ENCODE measurements around the gene STKLD1. TPM values are rescaled to one million over a fixed set of nuclear protein-coding genes. Genes with fewer than 3 reads are reported as not detected.
"Not testable (repeated sequence)": the region's sequence is repeated elsewhere in the genome, so short reads cannot be mapped to it uniquely, and the experiment has no call there.

Gene STKLD1
- polyA plus RNA-seq = 1 to 10 TPM in 3 of 4 donors, under 1 TPM in 1; 0.79 to 8.1 (median 3.0) TPM
- long read RNA-seq, donor 1, partial matches to known transcripts = 61 of 78 reads
- long read RNA-seq, donor 1, other reads (novel, unspliced or antisense) = 14 of 78 reads
- long read RNA-seq, donor 2 = 0 reads
- long read RNA-seq, donor 3, partial matches to known transcripts = 0 of 1 reads
- long read RNA-seq, donor 3, other reads (novel, unspliced or antisense) = 0 of 1 reads
- long read RNA-seq, donor 4 = 0 reads
- long read RNA-seq, donor 5 = 0 reads
- long read RNA-seq, donor 6 = 0 reads
- long read RNA-seq, donor 7 = 0 reads
- long read RNA-seq, donor 8 = 0 reads
- long read RNA-seq, donor 9 = 0 reads
- long read RNA-seq, donor 10 = 0 reads

DNA sequence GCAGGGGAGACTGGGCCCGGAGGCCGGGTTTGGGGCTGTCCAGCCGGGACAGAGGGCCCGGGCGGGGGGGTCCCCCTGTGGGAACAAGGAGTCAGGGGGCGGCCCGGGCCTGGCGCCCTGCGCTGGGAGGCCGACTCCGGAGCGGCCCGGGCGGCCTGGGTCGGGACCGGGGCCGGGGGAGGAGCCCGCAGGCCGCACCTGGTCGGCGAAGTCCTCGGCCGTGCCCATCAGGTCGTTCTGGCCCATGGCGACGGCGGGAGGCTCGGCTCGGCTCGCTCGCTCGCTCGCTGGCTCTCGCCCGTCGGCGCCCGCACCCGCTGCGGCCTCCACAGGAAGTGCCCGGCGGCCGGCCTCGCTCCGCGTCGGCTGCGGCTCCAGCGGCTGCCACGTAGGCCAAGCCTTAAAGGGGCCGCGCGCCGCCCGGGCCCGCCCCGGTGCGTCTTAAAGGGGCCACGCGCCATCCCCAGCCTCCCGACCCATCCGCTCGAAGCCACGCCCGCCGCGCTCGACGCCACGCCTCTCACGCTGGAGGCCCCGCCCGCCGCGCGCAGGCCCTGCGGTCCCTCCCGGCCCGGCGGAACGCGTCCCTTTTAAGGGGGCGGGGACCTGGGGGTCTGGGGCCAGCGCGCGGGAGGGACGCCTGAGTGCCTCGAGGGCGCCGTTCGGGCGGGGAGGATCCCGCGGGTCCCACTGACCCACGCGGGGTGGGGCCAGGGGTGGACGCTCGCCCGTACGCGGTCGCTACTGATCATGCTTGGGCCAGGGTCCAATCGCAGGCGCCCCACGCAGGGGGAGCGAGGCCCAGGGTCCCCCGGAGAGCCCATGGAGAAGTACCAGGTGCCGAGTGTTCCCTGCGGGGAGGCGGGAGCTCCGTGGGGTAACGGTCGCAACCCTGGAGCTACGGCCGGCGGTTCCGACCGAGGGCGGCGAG, at the start of gene STKLD1, which contains the start of gene SURF4:
TSS of gene STKLD1 (plus strand) at position 643 of the 931 bp plus-strand sequence. CDS start at position 751, 108 bp downstream.
TSS of gene SURF4 (minus strand) at position 337 of the 931 bp plus-strand sequence. CDS start at position 246, 91 bp downstream.
- peak within 1 kb of the TSS; percentile 92 to 100 (median 96) for H3K4me3 ChIP-seq (ENCODE audit: low read depth in 1 of 3, low read length in 3 of 3)
- H3K9me3 ChIP-seq (ENCODE audit: control insufficient read depth in 2 of 2, insufficient read depth in 1 of 2, low read depth in 1 of 2, low read length in 1 of 2) = peaks cover 0 to 7% of the 10 kb centered on the region in 2 donors
- DNase-seq (peak; percentile 96 to 99), FAIRE-seq (no peak)
- 0 to 1% (median 0%) methylated on average over 69 to 120 of the region's 120 CpGs for WGBS, 3 donors
- H3K27me3 ChIP-seq (ENCODE audit: control insufficient read depth in 3 of 3, insufficient read depth in 3 of 3, low read length in 3 of 3) = no peaks in the 10 kb centered on the region
- H3K27ac ChIP-seq (ENCODE audit: low read depth in 1 of 3, low read length in 2 of 3) = peak within 1 kb of the TSS; percentile 99 to 100 (median 99)
- peaks cover 0 to 26% (median 5%) of the 10 kb centered on the region in 3 donors for H3K36me3 ChIP-seq (ENCODE audit: control insufficient read depth in 3 of 3, insufficient read depth in 2 of 3, low read depth in 1 of 3, low read length in 3 of 3)
- H3K4me1 ChIP-seq (ENCODE audit: control insufficient read depth in 3 of 3, insufficient read depth in 2 of 3, low read depth in 1 of 3, low read length in 2 of 3) = peaks cover 15 to 40% (median 17%) of the 10 kb centered on the region in 3 donors

DNA sequence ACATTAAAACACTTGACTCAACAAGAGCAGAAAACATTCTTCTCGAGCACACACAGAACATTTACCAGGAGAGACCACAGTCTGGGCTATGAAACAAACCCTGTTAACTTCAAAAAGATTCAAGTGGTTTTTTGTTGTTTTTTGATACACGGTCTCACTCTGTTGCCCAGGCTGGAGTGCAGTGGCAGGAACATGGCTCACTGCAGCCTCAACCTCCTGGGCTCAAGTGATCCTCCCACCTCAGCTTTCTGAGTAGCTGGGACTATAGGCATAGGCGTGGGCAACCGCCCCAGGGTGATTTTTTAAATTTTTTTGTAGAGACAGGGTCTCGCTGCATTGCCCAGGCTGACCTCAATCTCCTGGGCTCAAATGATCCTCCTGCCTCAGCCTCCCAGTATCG, 49.1 kb upstream of the STKLD1 start:
- peaks cover 0 to 26% of the 10 kb centered on the region in 2 donors for H3K9me3 ChIP-seq (ENCODE audit: control insufficient read depth in 2 of 2, insufficient read depth in 1 of 2, low read depth in 1 of 2, low read length in 1 of 2)
- H3K36me3 ChIP-seq (ENCODE audit: control insufficient read depth in 3 of 3, insufficient read depth in 2 of 3, low read depth in 1 of 3, low read length in 3 of 3) = peaks cover 9 to 20% (median 10%) of the 10 kb centered on the region in 3 donors
- H3K27me3 ChIP-seq (ENCODE audit: control insufficient read depth in 3 of 3, insufficient read depth in 3 of 3, low read length in 3 of 3); H3K27ac ChIP-seq (ENCODE audit: low read depth in 1 of 3, low read length in 2 of 3); H3K4me3 ChIP-seq (ENCODE audit: low read depth in 1 of 3, low read length in 3 of 3); DNase-seq; FAIRE-seq; H3K4me1 ChIP-seq (ENCODE audit: control insufficient read depth in 3 of 3, insufficient read depth in 2 of 3, low read depth in 1 of 3, low read length in 2 of 3): not testable (repeated sequence)
- WGBS, 3 donors = 90 to 93% (median 91%) methylated on average over 6 of the region's 6 CpGs

DNA sequence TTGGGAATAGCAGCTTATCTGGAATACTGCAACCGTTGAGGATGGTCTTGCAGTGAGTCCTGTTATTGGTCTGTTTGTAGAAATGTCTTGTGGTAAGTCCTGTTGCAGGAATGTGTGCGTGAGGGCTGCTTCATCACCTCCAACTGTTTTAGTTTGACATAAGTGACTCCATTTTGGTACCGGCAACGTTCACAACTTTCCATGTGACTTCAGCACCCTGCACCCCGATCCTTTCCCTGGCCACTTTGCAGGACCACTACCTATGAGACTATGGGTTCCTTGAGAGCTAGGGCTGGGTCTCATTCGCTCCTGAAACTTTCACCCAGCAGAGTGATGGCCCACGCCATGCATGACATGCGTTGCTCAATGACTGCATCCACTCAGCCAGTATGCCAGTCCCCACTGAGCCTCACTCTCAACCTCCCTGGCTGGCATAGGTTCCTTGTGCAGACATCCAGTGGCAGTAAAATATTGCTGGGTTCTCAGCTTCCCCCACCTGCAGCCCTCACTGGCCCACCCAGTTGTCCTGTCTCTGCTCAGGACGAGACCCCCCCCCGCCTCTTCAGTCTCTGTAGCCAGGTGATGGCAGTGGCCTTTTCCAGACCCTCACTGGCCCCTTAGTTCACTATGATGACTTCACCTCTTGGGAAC, 48.2 kb upstream of the STKLD1 start:
- H3K4me1 ChIP-seq (ENCODE audit: control insufficient read depth in 3 of 3, insufficient read depth in 2 of 3, low read depth in 1 of 3, low read length in 2 of 3) = peaks cover 0 to under 1% (median 0%) of the 10 kb centered on the region in 3 donors
- WGBS, 3 donors = 91 to 98% (median 97%) methylated on average over 10 of the region's 10 CpGs

GRCh38 chr9:133329306-133330156, 46.6 kb upstream of the STKLD1 start:
- H3K27ac ChIP-seq (ENCODE audit: low read depth in 1 of 3, low read length in 2 of 3); FAIRE-seq; H3K27me3 ChIP-seq (ENCODE audit: control insufficient read depth in 3 of 3, insufficient read depth in 3 of 3, low read length in 3 of 3); H3K4me3 ChIP-seq (ENCODE audit: low read depth in 1 of 3, low read length in 3 of 3): not testable (repeated sequence)
- DNase-seq = peak; percentile 36 to 67
- 45 to 57% (median 57%) methylated on average over 20 to 21 of the region's 21 CpGs for WGBS, 3 donors
- Histone ChIP-seq H3K4me1 (ENCODE audit: control insufficient read depth in 3 of 3, insufficient read depth in 2 of 3, low read depth in 1 of 3, low read length in 2 of 3) (peaks cover 0 to 15% (median 6%) of the 10 kb centered on the region in 3 donors), H3K36me3 (ENCODE audit: control insufficient read depth in 3 of 3, insufficient read depth in 2 of 3, low read depth in 1 of 3, low read length in 3 of 3) (peaks cover 19 to 45% (median 23%) of the 10 kb centered on the region in 3 donors), H3K9me3 (ENCODE audit: control insufficient read depth in 2 of 2, insufficient read depth in 1 of 2, low read depth in 1 of 2, low read length in 1 of 2) (peaks cover 0 to 19% of the 10 kb centered on the region in 2 donors)

More for the DNA sequence above, 48.2 kb upstream of the STKLD1 start:
- FAIRE-seq = no peak
- peaks cover 15 to 29% (median 19%) of the 10 kb centered on the region in 3 donors for H3K36me3 ChIP-seq (ENCODE audit: control insufficient read depth in 3 of 3, insufficient read depth in 2 of 3, low read depth in 1 of 3, low read length in 3 of 3)
- DNase-seq = no peak
- no peaks in the 10 kb centered on the region for H3K27me3 ChIP-seq (ENCODE audit: control insufficient read depth in 3 of 3, insufficient read depth in 3 of 3, low read length in 3 of 3)
- peaks cover 0 to 26% of the 10 kb centered on the region in 2 donors for H3K9me3 ChIP-seq (ENCODE audit: control insufficient read depth in 2 of 2, insufficient read depth in 1 of 2, low read depth in 1 of 2, low read length in 1 of 2)
- no peak overlapping the region for H3K27ac ChIP-seq (ENCODE audit: low read depth in 1 of 3, low read length in 2 of 3)
- no peak overlapping the region for H3K4me3 ChIP-seq (ENCODE audit: low read depth in 1 of 3, low read length in 3 of 3)

DNA sequence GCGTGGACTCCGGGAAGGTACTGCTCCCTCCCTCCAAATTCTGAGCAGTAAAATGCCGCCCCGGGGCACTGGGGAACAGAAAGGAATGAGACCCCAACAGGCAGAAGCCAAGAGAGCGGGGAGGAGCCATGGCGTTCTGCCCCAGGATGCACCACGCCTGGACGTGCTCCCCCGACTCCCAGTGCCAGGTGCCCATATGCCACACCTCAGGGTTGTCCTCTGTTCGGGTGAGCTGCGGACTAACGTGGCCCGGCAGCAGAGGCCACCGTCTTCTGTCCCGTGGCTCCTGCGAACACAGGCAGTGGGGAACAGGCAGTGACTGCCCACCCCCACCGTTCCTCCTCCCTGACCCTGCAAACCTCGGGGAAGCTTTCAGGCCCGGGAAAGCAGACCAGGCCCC, 44.9 kb upstream of the STKLD1 start:
- H3K27ac ChIP-seq (ENCODE audit: low read depth in 1 of 3, low read length in 2 of 3) = no peak overlapping the region
- WGBS, 3 donors = 57 to 77% (median 66%) methylated on average over 19 of the region's 19 CpGs
- DNase-seq (no peak), FAIRE-seq (no peak)
- H3K4me3 ChIP-seq (ENCODE audit: low read depth in 1 of 3, low read length in 3 of 3) = no peak overlapping the region
- H3K4me1 ChIP-seq (ENCODE audit: control insufficient read depth in 3 of 3, insufficient read depth in 2 of 3, low read depth in 1 of 3, low read length in 2 of 3) = peaks cover 3 to 20% (median 6%) of the 10 kb centered on the region in 3 donors
- no peaks in the 10 kb centered on the region for H3K27me3 ChIP-seq (ENCODE audit: control insufficient read depth in 3 of 3, insufficient read depth in 3 of 3, low read length in 3 of 3)
- H3K36me3 ChIP-seq (ENCODE audit: control insufficient read depth in 3 of 3, insufficient read depth in 2 of 3, low read depth in 1 of 3, low read length in 3 of 3) = peaks cover 19 to 48% (median 23%) of the 10 kb centered on the region in 3 donors
- H3K9me3 ChIP-seq (ENCODE audit: control insufficient read depth in 2 of 2, insufficient read depth in 1 of 2, low read depth in 1 of 2, low read length in 1 of 2) = peaks cover 0 to 14% of the 10 kb centered on the region in 2 donors

DNA sequence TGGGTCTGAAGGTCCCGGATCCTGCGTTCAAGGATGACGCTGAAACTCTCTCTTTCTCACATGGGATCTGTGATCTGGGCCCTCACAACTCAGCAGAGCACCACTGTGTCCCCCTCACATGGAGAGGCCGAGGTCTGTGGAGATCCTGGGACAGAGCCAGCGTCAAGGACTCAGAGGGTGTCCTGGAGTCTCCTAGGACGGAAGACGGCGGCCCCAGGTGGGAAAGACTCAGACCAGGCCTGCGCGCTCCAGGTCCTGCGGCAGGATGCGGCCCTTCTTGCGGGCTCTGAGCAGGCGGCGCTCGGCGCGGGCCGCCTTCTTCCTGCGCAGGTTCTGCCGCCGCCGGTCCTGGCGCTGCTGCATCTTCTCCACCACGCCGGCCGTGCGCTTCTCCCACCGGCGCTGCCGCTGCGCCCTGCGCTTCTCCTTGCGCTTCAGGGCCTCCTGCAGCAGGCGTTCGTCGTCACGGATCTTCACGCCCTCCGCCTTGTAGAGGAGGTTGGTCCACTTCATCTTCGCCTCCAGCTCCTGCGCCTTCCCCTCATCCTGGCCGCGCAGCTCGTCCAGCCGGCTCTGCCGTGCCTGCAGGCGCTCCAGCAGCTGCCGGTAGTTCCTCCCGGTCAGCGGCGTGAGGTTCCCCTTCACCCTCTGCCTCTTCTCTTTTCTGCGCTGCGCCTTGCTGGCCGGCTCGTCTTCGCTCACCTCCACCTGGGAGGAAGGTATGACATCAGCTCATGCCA, 44.4 kb upstream of the STKLD1 start:
- H3K27ac ChIP-seq (ENCODE audit: low read depth in 1 of 3, low read length in 2 of 3) = no peak overlapping the region
- H3K4me3 ChIP-seq (ENCODE audit: low read depth in 1 of 3, low read length in 3 of 3) = no peak overlapping the region
- FAIRE-seq (no peak), DNase-seq (no peak)
- H3K27me3 ChIP-seq (ENCODE audit: control insufficient read depth in 3 of 3, insufficient read depth in 3 of 3, low read length in 3 of 3) = no peaks in the 10 kb centered on the region
- peaks cover 3 to 20% (median 6%) of the 10 kb centered on the region in 3 donors for H3K4me1 ChIP-seq (ENCODE audit: control insufficient read depth in 3 of 3, insufficient read depth in 2 of 3, low read depth in 1 of 3, low read length in 2 of 3)
- H3K36me3 ChIP-seq (ENCODE audit: control insufficient read depth in 3 of 3, insufficient read depth in 2 of 3, low read depth in 1 of 3, low read length in 3 of 3) = peaks cover 19 to 48% (median 23%) of the 10 kb centered on the region in 3 donors
- H3K9me3 ChIP-seq (ENCODE audit: control insufficient read depth in 2 of 2, insufficient read depth in 1 of 2, low read depth in 1 of 2, low read length in 1 of 2) = peaks cover 0 to 14% of the 10 kb centered on the region in 2 donors
- WGBS, 3 donors = 96 to 97% (median 96%) methylated on average over 43 to 57 of the region's 57 CpGs

DNA sequence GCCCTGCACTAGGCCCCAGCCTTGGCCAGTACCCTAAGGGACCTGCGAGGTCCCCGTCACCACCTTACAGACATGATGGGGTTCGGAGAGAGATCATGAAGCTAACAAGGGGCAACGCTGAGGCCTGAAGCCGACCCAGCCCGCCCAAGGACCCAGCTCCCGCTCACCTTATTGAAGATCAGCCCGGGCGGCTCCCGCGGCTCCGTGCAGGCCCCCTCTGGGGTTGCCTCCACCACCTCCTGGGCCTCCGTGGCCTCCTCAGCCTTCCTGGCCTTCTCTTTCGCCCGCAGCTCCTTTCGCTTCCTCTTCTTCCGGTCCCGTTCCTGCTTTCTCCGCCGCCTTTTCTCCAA, 43.8 kb upstream of the STKLD1 start:
- Histone ChIP-seq H3K9me3 (ENCODE audit: control insufficient read depth in 2 of 2, insufficient read depth in 1 of 2, low read depth in 1 of 2, low read length in 1 of 2) (peaks cover 0 to 14% of the 10 kb centered on the region in 2 donors), H3K4me1 (ENCODE audit: control insufficient read depth in 3 of 3, insufficient read depth in 2 of 3, low read depth in 1 of 3, low read length in 2 of 3) (peaks cover 3 to 20% (median 6%) of the 10 kb centered on the region in 3 donors), H3K27me3 (ENCODE audit: control insufficient read depth in 3 of 3, insufficient read depth in 3 of 3, low read length in 3 of 3) (no peaks in the 10 kb centered on the region), H3K36me3 (ENCODE audit: control insufficient read depth in 3 of 3, insufficient read depth in 2 of 3, low read depth in 1 of 3, low read length in 3 of 3) (peaks cover 19 to 48% (median 23%) of the 10 kb centered on the region in 3 donors), H3K27ac (ENCODE audit: low read depth in 1 of 3, low read length in 2 of 3) (no peak overlapping the region), H3K4me3 (ENCODE audit: low read depth in 1 of 3, low read length in 3 of 3) (no peak overlapping the region)
- no peak for DNase-seq
- WGBS, 3 donors = 89 to 92% (median 90%) methylated on average over 12 to 20 of the region's 20 CpGs
- FAIRE-seq = no peak
